GM12875 (cell line): ENCODE data around the gene RNF128.
"Not testable (repeated sequence)": the region's sequence is repeated elsewhere in the genome, so short reads cannot be mapped to it uniquely, and the experiment has no call there.

Source experiments
- H3K4me3 ChIP-seq: one replicate; pipeline ENCODE4 v1.5.1; 2011; ENCODE audit warnings: low read depth, low read length, control low read depth
- TF ChIP-seq, protein P1 (sequence below): IDR thresholded peaks from 2 replicates; pipeline ENCODE4 v1.5.1; 2011; ENCODE audit warnings: low read depth, mild to moderate bottlenecking, control low read depth, inconsistent platforms, low read length, moderate library complexity, borderline replicate concordance; ENCODE audit not compliant: insufficient read depth

The RNF128 gene

DNA sequence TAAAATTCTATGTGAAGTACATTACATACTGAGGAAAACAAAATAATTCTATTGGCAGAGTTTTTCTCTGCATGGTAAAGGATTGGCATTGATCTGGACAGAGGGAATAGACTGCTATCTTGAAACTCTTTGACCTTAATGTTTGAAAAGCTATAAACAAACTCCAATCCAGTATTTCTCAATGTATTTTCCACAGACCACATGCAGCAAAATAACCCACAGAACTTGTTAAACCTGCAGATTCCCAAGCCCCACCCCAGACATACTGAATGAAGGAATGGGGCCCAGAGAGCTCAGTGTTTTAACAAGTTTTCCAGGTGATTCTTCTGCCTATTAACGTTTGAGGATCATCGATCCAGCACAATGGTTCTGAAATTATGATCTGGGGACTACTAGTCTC lies 15.7 kb downstream of the RNF128 start:
- TF ChIP-seq, protein P1, sequence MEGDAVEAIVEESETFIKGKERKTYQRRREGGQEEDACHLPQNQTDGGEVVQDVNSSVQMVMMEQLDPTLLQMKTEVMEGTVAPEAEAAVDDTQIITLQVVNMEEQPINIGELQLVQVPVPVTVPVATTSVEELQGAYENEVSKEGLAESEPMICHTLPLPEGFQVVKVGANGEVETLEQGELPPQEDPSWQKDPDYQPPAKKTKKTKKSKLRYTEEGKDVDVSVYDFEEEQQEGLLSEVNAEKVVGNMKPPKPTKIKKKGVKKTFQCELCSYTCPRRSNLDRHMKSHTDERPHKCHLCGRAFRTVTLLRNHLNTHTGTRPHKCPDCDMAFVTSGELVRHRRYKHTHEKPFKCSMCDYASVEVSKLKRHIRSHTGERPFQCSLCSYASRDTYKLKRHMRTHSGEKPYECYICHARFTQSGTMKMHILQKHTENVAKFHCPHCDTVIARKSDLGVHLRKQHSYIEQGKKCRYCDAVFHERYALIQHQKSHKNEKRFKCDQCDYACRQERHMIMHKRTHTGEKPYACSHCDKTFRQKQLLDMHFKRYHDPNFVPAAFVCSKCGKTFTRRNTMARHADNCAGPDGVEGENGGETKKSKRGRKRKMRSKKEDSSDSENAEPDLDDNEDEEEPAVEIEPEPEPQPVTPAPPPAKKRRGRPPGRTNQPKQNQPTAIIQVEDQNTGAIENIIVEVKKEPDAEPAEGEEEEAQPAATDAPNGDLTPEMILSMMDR = no peak
- no peak overlapping the region for H3K4me3 ChIP-seq

DNA sequence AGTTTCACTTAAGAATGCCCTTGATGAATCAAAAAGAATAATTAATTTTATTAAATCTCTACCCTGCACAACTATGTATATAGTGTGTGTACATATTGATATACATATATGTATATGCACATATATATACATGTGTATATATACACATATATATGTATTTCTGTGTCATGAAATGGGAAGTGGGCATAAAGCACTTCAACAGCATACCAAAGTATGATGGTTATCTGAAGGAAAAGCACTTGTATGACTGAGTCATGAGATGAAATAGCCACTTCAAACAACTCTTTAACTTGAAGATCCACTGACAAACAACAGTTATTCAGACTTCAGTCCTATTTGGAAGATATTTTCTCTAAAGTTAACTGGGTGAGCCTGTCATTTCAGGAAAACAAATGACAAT lies 16.3 kb downstream of the RNF128 start:
- TF ChIP-seq, protein P1 = no peak
- no peak overlapping the region for H3K4me3 ChIP-seq

DNA sequence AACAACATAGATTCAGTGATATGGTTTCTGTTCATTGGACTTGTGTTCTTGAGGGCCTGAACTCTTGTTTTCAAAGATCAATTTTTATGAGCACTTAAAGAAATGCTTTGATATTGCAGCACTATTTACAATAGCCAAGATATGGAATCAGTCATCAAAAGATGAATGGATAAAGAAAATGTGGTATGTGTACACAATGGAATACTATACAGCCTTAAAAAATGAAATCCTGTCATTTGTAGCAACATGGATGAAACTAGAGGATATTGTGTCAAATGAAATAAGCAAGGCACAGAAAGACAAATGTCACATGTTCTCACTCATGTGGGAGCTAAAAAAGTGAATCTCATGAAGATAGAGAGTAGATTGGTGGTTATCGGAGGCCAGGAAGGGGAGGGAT lies 21.9 kb downstream of the RNF128 start:
- no peak overlapping the region for H3K4me3 ChIP-seq
- TF ChIP-seq, protein P1 = no peak

DNA sequence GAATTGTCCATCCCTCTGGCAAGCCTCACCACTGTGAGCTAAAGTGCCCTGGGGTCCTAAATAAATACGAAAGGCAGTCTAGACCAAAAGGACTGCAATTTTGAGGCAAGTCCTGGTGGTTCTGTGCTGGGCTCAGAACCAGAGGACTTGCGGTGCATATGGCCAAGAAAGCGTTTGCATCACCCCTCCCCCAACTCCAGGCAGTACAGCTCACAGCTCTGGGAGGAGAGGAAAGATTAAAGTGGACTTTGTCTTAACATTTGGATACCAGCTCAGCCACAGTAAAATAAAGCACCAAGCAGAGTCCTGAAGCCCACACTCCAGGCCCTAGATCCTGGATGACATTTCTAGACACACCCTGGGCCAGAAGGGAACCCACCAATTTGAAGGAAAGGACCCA lies 24.9 kb downstream of the RNF128 start:
- TF ChIP-seq, protein P1 = no peak
- no peak overlapping the region for H3K4me3 ChIP-seq

DNA sequence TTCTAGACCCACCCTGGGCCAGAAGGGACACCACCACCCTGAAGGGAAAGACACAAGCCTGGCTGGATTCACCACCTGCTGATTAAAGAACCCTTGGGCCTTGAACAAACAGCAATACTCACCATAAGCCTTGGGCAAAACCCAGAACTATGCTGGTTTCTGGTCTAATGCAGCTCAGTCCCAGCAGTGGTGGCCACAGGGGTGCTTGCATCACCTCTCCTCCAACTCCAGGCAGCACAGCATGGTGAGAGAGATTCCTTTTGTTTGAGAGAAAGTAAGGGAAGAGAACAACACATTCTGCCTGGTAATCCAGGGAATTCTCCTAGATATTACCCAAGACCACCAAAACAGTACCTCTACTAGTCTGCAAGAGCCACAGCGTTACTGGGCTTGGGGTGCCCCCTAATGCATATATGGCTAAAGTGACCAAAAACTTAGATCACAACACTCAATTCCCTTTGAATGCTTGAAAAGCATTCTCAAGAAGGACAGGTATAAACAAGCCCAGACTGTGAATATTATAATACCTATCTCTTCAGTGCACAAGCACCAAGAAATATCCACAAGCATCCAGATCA lies 25.7 kb downstream of the RNF128 start:
- no peak overlapping the region for H3K4me3 ChIP-seq
- TF ChIP-seq, protein P1 = no peak

DNA sequence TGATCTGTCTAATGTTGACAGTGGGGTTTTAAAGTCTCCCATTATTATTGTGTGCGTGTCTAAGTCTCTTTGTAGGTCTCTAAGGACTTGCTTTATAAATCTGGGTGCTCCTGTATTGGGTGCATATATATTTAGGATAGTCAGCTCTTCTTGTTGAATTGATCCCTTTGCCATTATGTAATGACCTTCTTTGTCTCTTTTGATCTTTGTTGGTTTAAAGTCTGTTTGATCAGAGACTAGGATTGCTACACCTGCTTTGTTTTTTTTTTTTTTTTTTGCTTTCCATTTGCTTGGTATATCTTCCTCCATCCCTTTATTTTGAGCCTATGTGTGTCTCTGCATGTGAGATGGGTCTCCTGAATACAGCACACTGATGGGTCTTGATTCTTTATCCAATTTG lies 42.8 kb downstream of the RNF128 start:
- H3K4me3 ChIP-seq = not testable (repeated sequence)

DNA sequence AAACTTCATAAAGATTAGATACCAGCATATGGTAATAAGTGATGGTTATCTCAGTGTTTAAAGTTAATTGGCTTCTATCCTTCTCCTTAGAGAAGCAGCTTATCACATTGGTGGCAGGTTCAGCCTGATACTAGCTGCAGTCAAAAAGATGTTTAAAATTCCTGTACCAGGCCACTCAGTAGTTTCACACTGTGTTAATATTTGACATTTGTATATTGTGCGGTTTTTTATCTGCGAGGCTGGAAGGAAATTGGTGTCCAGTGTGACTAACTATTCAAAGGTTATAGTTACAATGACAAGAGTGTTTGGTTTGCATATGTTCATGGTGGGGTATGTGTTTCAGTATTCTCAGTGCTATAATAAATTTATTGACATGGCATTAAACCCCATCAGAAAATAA lies 48.5 kb downstream of the RNF128 start:
- TF ChIP-seq, protein P1 = no peak
- H3K4me3 ChIP-seq = no peak overlapping the region

DNA sequence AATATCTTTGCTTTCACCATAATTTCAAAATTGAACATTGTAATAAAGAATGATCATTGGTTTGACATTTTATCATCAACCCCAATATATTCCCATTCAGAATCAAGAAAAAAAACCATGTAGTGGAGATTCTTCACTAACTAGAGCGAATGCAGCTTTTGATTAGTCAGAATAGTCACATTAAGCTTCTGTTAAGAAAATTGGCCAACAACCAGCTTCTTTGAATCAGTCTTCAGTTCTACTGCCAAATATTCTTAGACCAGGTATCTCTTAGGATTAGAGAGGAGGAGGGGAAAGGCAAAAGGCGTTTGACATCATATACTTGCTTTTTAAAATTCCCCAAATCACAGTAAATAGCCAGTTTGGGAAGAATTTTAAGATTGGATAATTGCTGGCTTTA lies 53.8 kb downstream of the RNF128 start:
- H3K4me3 ChIP-seq = no peak overlapping the region
- TF ChIP-seq, protein P1 = no peak
